Liver (tissue), 9 donors: ENCODE measurements around the gene SEC24D. TPM values are rescaled to one million over a fixed set of nuclear protein-coding genes. Genes with fewer than 3 reads are reported as not detected.

Source experiments
- DNase-seq: peaks from one replicate; pipeline ENCODE4 v3.0.0-alpha.2; 2017; ENCODE audit warnings: low spot score
- H3K27ac ChIP-seq, 2 donors: one replicate each; pipeline ENCODE4 v1.7.0; 2013; ENCODE audit warnings: inconsistent platforms in 2 of 2, low read length in 2 of 2, control low read depth in 1 of 2, low read depth in 1 of 2, mild to moderate bottlenecking in 1 of 2
- H3K27me3 ChIP-seq, 4 donors: one replicate each; pipeline versions ENCODE4 v1.6.1 to v1.7.0; 2013; ENCODE audit warnings: low read length in 3 of 4, inconsistent platforms in 1 of 4, mild to moderate bottlenecking in 1 of 4, moderate library complexity in 1 of 4; ENCODE audit not compliant: control insufficient read depth in 4 of 4, insufficient read depth in 4 of 4
- H3K36me3 ChIP-seq, 4 donors: one replicate each; pipeline versions ENCODE4 v1.6.1 to v1.7.0; 2013; ENCODE audit warnings: low read length in 3 of 4, mild to moderate bottlenecking in 3 of 4, low read depth in 1 of 4, moderate library complexity in 1 of 4; ENCODE audit not compliant: control insufficient read depth in 4 of 4, insufficient read depth in 3 of 4
- H3K4me1 ChIP-seq, 4 donors: one replicate each; pipeline versions ENCODE4 v1.6.1 to v1.7.0; 2013; ENCODE audit warnings: low read length in 3 of 4, mild to moderate bottlenecking in 3 of 4, moderate library complexity in 1 of 4; ENCODE audit not compliant: control insufficient read depth in 4 of 4, insufficient read depth in 4 of 4
- H3K4me3 ChIP-seq, 3 donors: one replicate each; pipeline versions ENCODE4 v1.6.1 to v1.7.0; 2013; ENCODE audit warnings: low read length in 3 of 3, control low read depth in 1 of 3, low read depth in 1 of 3, mild to moderate bottlenecking in 1 of 3
- H3K9ac ChIP-seq, 2 donors: one replicate each; pipeline ENCODE4 v1.7.0; 2013; ENCODE audit warnings: low read length in 2 of 2, mild to moderate bottlenecking in 2 of 2, moderate library complexity in 2 of 2, control low read depth in 1 of 2, low read depth in 1 of 2
- H3K9me3 ChIP-seq, 4 donors: one replicate each; pipeline versions ENCODE4 v1.6.1 to v1.7.0; 2013; ENCODE audit warnings: low read length in 3 of 4; ENCODE audit not compliant: control insufficient read depth in 4 of 4
- ATF3 ChIP-seq: IDR thresholded peaks from 2 replicates; pipeline ENCODE4 v1.6.1; 2016; ENCODE audit warnings: antibody characterized with exemption
- CTCF ChIP-seq: fragments of 150-350 bp; IDR thresholded peaks from 2 replicates; pipeline ENCODE4 v1.5.1; 2017; ENCODE audit warnings: improper control_type of control experiment, low read depth, low read length; ENCODE audit not compliant: missing input control
- FOXA1 ChIP-seq: IDR thresholded peaks from 2 replicates; pipeline ENCODE4 v1.6.1; 2016; ENCODE audit warnings: antibody characterized with exemption
- FOXA2 ChIP-seq: IDR thresholded peaks from 2 replicates; pipeline ENCODE4 v1.6.1; 2016; ENCODE audit warnings: antibody characterized with exemption
- GABPA ChIP-seq, 2 donors: IDR thresholded peaks in 1 of 2; conservative IDR thresholded peaks in 1 of 2; 2 replicates each; pipeline ENCODE4 v1.6.1; 2016; ENCODE audit warnings: antibody characterized with exemption in 2 of 2, mild to moderate bottlenecking in 1 of 2, moderate library complexity in 1 of 2
- HNF4A ChIP-seq, 2 donors: conservative IDR thresholded peaks; 2 replicates each; pipeline ENCODE4 v1.6.1; 2016; ENCODE audit warnings: antibody characterized with exemption in 2 of 2, mild to moderate bottlenecking in 2 of 2
- HNF4G ChIP-seq: IDR thresholded peaks from 2 replicates; pipeline ENCODE4 v1.6.1; 2016; ENCODE audit warnings: antibody characterized with exemption
- JUND ChIP-seq, 2 donors: IDR thresholded peaks; 2 replicates each; pipeline ENCODE4 v1.6.1; 2016; ENCODE audit warnings: antibody characterized with exemption in 2 of 2
- MAX ChIP-seq: IDR thresholded peaks from 2 replicates; pipeline ENCODE4 v1.6.1; 2016; ENCODE audit warnings: antibody characterized with exemption
- NR2F2 ChIP-seq: IDR thresholded peaks from 2 replicates; pipeline ENCODE4 v1.6.1; 2016; ENCODE audit warnings: antibody characterized with exemption
- RAD21 ChIP-seq, 2 donors: IDR thresholded peaks; 2 replicates each; pipeline ENCODE4 v1.6.1; 2016; ENCODE audit warnings: antibody characterized with exemption in 2 of 2, mild to moderate bottlenecking in 2 of 2
- REST ChIP-seq: IDR thresholded peaks from 2 replicates; pipeline ENCODE4 v1.6.1; 2016; ENCODE audit warnings: antibody characterized with exemption, mild to moderate bottlenecking
- RXRA ChIP-seq, 2 donors: IDR thresholded peaks; 2 replicates each; pipeline ENCODE4 v1.6.1; 2017 to 2018; ENCODE audit warnings: antibody characterized with exemption in 2 of 2, mild to moderate bottlenecking in 1 of 2
- SP1 ChIP-seq: IDR thresholded peaks from 2 replicates; pipeline ENCODE4 v1.6.1; 2018; ENCODE audit warnings: antibody characterized with exemption, mild to moderate bottlenecking
- TAF1 ChIP-seq: conservative IDR thresholded peaks from 2 replicates; pipeline ENCODE4 v1.6.1; 2016; ENCODE audit warnings: antibody characterized with exemption, mild to moderate bottlenecking
- YY1 ChIP-seq: IDR thresholded peaks from 2 replicates; pipeline ENCODE4 v1.6.1; 2016; ENCODE audit warnings: antibody characterized with exemption, mild to moderate bottlenecking
- ZBTB33 ChIP-seq: IDR thresholded peaks from 2 replicates; pipeline ENCODE4 v1.6.1; 2016; ENCODE audit warnings: antibody characterized with exemption
- WGBS: extraction: QIAGEN DNeasy Blood & Tissue Kit; methylation state at CpG from one replicate; pipeline ENCODE4 v1.1.7; 2013; 5-methylcytosine and 5-hydroxymethylcytosine counted together
- polyA plus RNA-seq, 2 donors: library from polyadenylated mRNA; stranded (reverse) in 1 of 2; unstranded in 1 of 2; fragments of 200-250 nt in 1 of 2; fragments of >200 nt in 1 of 2; fragmentation: Nextera tagmentation in 1 of 2; extraction: Ambion mirVana in 1 of 2; gene quantifications; one replicate each; pipeline versions ENCODE4 v1.2.1 to v1.2.3, GENCODE V29; 2013 to 2015
- total RNA-seq, 2 donors: library from RNA; depleted of rRNA; stranded (reverse); fragments of >200 nt; gene quantifications; one replicate each; pipeline ENCODE4 v1.2.3, GENCODE V29; 2014
- donor health status: healthy.
- donor health status: healthy.
- donor health status: healthy.
- donor health status: healthy.
- donor health status: healthy.

Gene SEC24D
- total and polyA plus RNA-seq, 4 donors: 16.0 to 80.8 (median 33.7) TPM

- WGBS: 94% methylated on average over 3 of the region's 3 CpGs
- DNase-seq: no peak
- H3K4me3 ChIP-seq: no peak overlapping the region
- TF ChIP-seq GABPA (IDR thresholded peaks at IDR 0.05 in 1 of 2, conservative IDR thresholded peaks at IDR 0.05 in 1 of 2) (no peak), ATF3 (no peak), CTCF (no peak), MAX (no peak), RXRA (IDR thresholded peaks at IDR 0.05) (no peak), FOXA1 (no peak), REST (no peak), FOXA2 (no peak), SP1 (no peak)
- H3K9ac ChIP-seq: no peak overlapping the region
- H3K27ac ChIP-seq: no peak overlapping the region
- peaks cover 0 to 2% (median under 1%) of the 10 kb centered on the region in 4 donors for H3K36me3 ChIP-seq
- H3K4me1 ChIP-seq: peaks cover 0 to 8% (median 1%) of the 10 kb centered on the region in 4 donors
- H3K9me3 ChIP-seq: no peaks in the 10 kb centered on the region
- H3K27me3 ChIP-seq: no peaks in the 10 kb centered on the region
Measured at GRCh38 chr4:118774989-118775388, 60.9 kb downstream of the SEC24D start.

- no peaks in the 10 kb centered on the region for H3K9me3 ChIP-seq
- no peak overlapping the region for H3K9ac ChIP-seq
- H3K27me3 ChIP-seq: no peaks in the 10 kb centered on the region
- H3K4me3 ChIP-seq: no peak overlapping the region
- no peak for DNase-seq
- peaks cover 0 to 8% (median 1%) of the 10 kb centered on the region in 4 donors for H3K4me1 ChIP-seq
- 79% methylated on average over 1 of the region's 1 CpG for WGBS
- TF ChIP-seq CTCF (no peak), REST (no peak), SP1 (no peak), ZBTB33 (no peak), TAF1 (no peak), MAX (no peak), RAD21 (IDR thresholded peaks at IDR 0.05) (no peak), JUND (IDR thresholded peaks at IDR 0.05) (no peak), RXRA (IDR thresholded peaks at IDR 0.05) (no peak), ATF3 (no peak), FOXA2 (no peak), HNF4A (conservative IDR thresholded peaks at IDR 0.05) (no peak), GABPA (IDR thresholded peaks at IDR 0.05 in 1 of 2, conservative IDR thresholded peaks at IDR 0.05 in 1 of 2) (no peak), NR2F2 (no peak), YY1 (no peak), HNF4G (no peak)
- peaks cover 0 to 6% (median 2%) of the 10 kb centered on the region in 4 donors for H3K36me3 ChIP-seq
- no peak overlapping the region for H3K27ac ChIP-seq
Measured at GRCh38 chr4:118774321-118774720, 61.6 kb downstream of the SEC24D start.
